ENCODE measurements around the gene KCNE5. TPM values are rescaled to one million over a fixed set of nuclear protein-coding genes. Genes with fewer than 3 reads are reported as not detected.

The KCNE5 gene
- total RNA-seq, 1 experiment from 2014 or later = 2.2 TPM

DNA sequence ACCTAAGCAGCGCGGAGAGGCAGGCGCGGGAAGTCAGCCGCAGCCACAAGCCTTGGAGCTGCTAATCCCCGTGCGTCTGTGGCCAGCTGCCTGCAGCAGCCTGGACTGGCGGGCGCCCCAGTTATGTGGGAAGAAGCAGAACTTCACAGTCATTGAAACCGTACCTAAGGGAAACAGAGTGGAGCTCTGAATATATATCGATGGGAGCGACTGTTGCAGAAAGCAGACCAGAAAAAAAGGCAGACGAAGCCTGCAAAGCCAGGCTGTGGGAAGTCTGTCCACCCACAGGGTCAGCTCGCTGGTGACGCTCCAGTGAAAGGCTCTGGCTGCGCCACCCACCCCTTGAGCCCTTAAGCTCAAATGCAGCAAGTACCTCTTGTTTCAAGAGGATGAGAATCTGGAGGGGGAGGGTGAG lies 24.7 kb downstream of the KCNE5 start:
- H3K4me1 Mint-ChIP-seq = peaks cover 23% of the 10 kb centered on the region
- H3K36me3 Mint-ChIP-seq = no peaks in the 10 kb centered on the region
- TF ChIP-seq ETV6 (CRISPR knock-in tag; IDR thresholded peaks at IDR 0.05) (no peak), ZBTB21 (CRISPR knock-in tag; IDR thresholded peaks at IDR 0.05; ENCODE audit: borderline replicate concordance) (no peak), TP53 (CRISPR knock-in tag; IDR thresholded peaks at IDR 0.05) (no peak), ZNF396 (CRISPR knock-in tag; IDR thresholded peaks at IDR 0.05; ENCODE audit: borderline replicate concordance) (no peak), NR3C1 (CRISPR knock-in tag; conservative IDR thresholded peaks at IDR 0.05; ENCODE audit: low read depth) (no peak), FOXP1 (CRISPR knock-in tag; IDR thresholded peaks at IDR 0.05; ENCODE audit: borderline replicate concordance) (no peak), ZNF423 (CRISPR knock-in tag; IDR thresholded peaks at IDR 0.05) (no peak), RELA (CRISPR knock-in tag; IDR thresholded peaks at IDR 0.05; ENCODE audit: borderline replicate concordance) (no peak), TCF7 (CRISPR knock-in tag; IDR thresholded peaks at IDR 0.05; ENCODE audit: low read depth) (no peak), TEAD1 (CRISPR knock-in tag; IDR thresholded peaks at IDR 0.05) (no peak), GTF2I (CRISPR knock-in tag; conservative IDR thresholded peaks at IDR 0.05) (no peak), FOXJ3 (CRISPR knock-in tag; IDR thresholded peaks at IDR 0.05; ENCODE audit: borderline replicate concordance) (no peak), JAZF1 (CRISPR knock-in tag; IDR thresholded peaks at IDR 0.05) (no peak)
- TF ChIP-seq, protein P1, sequence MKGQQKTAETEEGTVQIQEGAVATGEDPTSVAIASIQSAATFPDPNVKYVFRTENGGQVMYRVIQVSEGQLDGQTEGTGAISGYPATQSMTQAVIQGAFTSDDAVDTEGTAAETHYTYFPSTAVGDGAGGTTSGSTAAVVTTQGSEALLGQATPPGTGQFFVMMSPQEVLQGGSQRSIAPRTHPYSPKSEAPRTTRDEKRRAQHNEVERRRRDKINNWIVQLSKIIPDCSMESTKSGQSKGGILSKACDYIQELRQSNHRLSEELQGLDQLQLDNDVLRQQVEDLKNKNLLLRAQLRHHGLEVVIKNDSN (CRISPR knock-in tag; IDR thresholded peaks at IDR 0.05) = no peak
- TF ChIP-seq, protein P2, sequence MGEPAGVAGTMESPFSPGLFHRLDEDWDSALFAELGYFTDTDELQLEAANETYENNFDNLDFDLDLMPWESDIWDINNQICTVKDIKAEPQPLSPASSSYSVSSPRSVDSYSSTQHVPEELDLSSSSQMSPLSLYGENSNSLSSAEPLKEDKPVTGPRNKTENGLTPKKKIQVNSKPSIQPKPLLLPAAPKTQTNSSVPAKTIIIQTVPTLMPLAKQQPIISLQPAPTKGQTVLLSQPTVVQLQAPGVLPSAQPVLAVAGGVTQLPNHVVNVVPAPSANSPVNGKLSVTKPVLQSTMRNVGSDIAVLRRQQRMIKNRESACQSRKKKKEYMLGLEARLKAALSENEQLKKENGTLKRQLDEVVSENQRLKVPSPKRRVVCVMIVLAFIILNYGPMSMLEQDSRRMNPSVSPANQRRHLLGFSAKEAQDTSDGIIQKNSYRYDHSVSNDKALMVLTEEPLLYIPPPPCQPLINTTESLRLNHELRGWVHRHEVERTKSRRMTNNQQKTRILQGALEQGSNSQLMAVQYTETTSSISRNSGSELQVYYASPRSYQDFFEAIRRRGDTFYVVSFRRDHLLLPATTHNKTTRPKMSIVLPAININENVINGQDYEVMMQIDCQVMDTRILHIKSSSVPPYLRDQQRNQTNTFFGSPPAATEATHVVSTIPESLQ (CRISPR knock-in tag; IDR thresholded peaks at IDR 0.05) = no peak
- TF ChIP-seq, protein P3, sequence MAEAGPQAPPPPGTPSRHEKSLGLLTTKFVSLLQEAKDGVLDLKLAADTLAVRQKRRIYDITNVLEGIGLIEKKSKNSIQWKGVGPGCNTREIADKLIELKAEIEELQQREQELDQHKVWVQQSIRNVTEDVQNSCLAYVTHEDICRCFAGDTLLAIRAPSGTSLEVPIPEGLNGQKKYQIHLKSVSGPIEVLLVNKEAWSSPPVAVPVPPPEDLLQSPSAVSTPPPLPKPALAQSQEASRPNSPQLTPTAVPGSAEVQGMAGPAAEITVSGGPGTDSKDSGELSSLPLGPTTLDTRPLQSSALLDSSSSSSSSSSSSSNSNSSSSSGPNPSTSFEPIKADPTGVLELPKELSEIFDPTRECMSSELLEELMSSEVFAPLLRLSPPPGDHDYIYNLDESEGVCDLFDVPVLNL (CRISPR knock-in tag; IDR thresholded peaks at IDR 0.05; ENCODE audit: borderline replicate concordance, low read depth) = no peak
- TF ChIP-seq, protein P4, sequence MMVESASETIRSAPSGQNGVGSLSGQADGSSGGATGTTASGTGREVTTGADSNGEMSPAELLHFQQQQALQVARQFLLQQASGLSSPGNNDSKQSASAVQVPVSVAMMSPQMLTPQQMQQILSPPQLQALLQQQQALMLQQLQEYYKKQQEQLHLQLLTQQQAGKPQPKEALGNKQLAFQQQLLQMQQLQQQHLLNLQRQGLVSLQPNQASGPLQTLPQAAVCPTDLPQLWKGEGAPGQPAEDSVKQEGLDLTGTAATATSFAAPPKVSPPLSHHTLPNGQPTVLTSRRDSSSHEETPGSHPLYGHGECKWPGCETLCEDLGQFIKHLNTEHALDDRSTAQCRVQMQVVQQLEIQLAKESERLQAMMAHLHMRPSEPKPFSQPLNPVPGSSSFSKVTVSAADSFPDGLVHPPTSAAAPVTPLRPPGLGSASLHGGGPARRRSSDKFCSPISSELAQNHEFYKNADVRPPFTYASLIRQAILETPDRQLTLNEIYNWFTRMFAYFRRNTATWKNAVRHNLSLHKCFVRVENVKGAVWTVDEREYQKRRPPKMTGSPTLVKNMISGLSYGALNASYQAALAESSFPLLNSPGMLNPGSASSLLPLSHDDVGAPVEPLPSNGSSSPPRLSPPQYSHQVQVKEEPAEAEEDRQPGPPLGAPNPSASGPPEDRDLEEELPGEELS (CRISPR knock-in tag; IDR thresholded peaks at IDR 0.05) = no peak
- TF ChIP-seq, protein P5, sequence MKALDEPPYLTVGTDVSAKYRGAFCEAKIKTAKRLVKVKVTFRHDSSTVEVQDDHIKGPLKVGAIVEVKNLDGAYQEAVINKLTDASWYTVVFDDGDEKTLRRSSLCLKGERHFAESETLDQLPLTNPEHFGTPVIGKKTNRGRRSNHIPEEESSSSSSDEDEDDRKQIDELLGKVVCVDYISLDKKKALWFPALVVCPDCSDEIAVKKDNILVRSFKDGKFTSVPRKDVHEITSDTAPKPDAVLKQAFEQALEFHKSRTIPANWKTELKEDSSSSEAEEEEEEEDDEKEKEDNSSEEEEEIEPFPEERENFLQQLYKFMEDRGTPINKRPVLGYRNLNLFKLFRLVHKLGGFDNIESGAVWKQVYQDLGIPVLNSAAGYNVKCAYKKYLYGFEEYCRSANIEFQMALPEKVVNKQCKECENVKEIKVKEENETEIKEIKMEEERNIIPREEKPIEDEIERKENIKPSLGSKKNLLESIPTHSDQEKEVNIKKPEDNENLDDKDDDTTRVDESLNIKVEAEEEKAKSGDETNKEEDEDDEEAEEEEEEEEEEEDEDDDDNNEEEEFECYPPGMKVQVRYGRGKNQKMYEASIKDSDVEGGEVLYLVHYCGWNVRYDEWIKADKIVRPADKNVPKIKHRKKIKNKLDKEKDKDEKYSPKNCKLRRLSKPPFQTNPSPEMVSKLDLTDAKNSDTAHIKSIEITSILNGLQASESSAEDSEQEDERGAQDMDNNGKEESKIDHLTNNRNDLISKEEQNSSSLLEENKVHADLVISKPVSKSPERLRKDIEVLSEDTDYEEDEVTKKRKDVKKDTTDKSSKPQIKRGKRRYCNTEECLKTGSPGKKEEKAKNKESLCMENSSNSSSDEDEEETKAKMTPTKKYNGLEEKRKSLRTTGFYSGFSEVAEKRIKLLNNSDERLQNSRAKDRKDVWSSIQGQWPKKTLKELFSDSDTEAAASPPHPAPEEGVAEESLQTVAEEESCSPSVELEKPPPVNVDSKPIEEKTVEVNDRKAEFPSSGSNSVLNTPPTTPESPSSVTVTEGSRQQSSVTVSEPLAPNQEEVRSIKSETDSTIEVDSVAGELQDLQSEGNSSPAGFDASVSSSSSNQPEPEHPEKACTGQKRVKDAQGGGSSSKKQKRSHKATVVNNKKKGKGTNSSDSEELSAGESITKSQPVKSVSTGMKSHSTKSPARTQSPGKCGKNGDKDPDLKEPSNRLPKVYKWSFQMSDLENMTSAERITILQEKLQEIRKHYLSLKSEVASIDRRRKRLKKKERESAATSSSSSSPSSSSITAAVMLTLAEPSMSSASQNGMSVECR (CRISPR knock-in tag; IDR thresholded peaks at IDR 0.05; ENCODE audit: borderline replicate concordance) = no peak
- TF ChIP-seq, protein P6, sequence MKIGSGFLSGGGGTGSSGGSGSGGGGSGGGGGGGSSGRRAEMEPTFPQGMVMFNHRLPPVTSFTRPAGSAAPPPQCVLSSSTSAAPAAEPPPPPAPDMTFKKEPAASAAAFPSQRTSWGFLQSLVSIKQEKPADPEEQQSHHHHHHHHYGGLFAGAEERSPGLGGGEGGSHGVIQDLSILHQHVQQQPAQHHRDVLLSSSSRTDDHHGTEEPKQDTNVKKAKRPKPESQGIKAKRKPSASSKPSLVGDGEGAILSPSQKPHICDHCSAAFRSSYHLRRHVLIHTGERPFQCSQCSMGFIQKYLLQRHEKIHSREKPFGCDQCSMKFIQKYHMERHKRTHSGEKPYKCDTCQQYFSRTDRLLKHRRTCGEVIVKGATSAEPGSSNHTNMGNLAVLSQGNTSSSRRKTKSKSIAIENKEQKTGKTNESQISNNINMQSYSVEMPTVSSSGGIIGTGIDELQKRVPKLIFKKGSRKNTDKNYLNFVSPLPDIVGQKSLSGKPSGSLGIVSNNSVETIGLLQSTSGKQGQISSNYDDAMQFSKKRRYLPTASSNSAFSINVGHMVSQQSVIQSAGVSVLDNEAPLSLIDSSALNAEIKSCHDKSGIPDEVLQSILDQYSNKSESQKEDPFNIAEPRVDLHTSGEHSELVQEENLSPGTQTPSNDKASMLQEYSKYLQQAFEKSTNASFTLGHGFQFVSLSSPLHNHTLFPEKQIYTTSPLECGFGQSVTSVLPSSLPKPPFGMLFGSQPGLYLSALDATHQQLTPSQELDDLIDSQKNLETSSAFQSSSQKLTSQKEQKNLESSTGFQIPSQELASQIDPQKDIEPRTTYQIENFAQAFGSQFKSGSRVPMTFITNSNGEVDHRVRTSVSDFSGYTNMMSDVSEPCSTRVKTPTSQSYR (CRISPR knock-in tag; IDR thresholded peaks at IDR 0.05) = no peak
- peak overlapping the region; percentile 52 for H3K4me3 Mint-ChIP-seq
- CTCF ChIA-PET = interaction anchor here (1.0 to 1.4 kb wide), 4 partner anchors 24 to 114 kb away, joined by 3 to 10 read pairs (median 4); partner anchors contain the start of genes KCNE5 and NXT2
- no peak overlapping the region for H3K27ac Mint-ChIP-seq
- POLR2A ChIA-PET = no interaction called here
- no peaks in the 10 kb centered on the region for H3K9me3 Mint-ChIP-seq
- peak; percentile 15 for DNase-seq (ENCODE audit: low spot score)
- H3K27me3 Mint-ChIP-seq (ENCODE audit: low read depth) = peaks cover 7% of the 10 kb centered on the region
- ATAC-seq = peak; percentile 82
